Hepatocyte (in vitro differentiated cells): Measurements from ENCODE around the gene GNG7.

ENCODE experiments used
- EZH2 ChIP-seq: fragments of 200-600 bp; sonication (generic); IDR thresholded peaks from 2 replicates; pipeline ENCODE4 v1.6.1; 2016; ENCODE audit warnings: antibody characterized with exemption, mild to moderate bottlenecking, borderline replicate concordance
- EZH2phosphoT487 ChIP-seq: fragments of 200-600 bp; sonication (generic); IDR thresholded peaks from one replicate; pipeline ENCODE4 v1.6.1; 2018; ENCODE audit warnings: antibody characterized with exemption, mild to moderate bottlenecking, low read depth, moderate library complexity; ENCODE audit not compliant: unreplicated experiment, severe bottlenecking
- TF ChIP-seq, protein P1 (sequence below): fragments of 200-600 bp; sonication (generic); IDR thresholded peaks from 2 replicates; pipeline ENCODE4 v1.5.1; 2016; ENCODE audit warnings: antibody characterized with exemption, mild to moderate bottlenecking; ENCODE audit not compliant: poor library complexity

GRCh38 chr19:2618611-2619010 is 83.9 kb downstream of the GNG7 start:
- TF ChIP-seq, protein P1, sequence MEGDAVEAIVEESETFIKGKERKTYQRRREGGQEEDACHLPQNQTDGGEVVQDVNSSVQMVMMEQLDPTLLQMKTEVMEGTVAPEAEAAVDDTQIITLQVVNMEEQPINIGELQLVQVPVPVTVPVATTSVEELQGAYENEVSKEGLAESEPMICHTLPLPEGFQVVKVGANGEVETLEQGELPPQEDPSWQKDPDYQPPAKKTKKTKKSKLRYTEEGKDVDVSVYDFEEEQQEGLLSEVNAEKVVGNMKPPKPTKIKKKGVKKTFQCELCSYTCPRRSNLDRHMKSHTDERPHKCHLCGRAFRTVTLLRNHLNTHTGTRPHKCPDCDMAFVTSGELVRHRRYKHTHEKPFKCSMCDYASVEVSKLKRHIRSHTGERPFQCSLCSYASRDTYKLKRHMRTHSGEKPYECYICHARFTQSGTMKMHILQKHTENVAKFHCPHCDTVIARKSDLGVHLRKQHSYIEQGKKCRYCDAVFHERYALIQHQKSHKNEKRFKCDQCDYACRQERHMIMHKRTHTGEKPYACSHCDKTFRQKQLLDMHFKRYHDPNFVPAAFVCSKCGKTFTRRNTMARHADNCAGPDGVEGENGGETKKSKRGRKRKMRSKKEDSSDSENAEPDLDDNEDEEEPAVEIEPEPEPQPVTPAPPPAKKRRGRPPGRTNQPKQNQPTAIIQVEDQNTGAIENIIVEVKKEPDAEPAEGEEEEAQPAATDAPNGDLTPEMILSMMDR, result no peak
- no peak for TF ChIP-seq EZH2
- no peak for TF ChIP-seq EZH2phosphoT487
